Ovary (tissue), 9 donors: ENCODE measurements around the gene LCE5A. TPM values are rescaled to one million over a fixed set of nuclear protein-coding genes. Genes with fewer than 3 reads are reported as not detected.

Experiments used
- DNase-seq, 5 donors: peaks; one replicate each; pipeline ENCODE4 v3.0.0-alpha.2; 2019 to 2020
- H3K27ac ChIP-seq, 2 donors: fragments of 200-600 bp; one replicate each; pipeline versions ENCODE4 v1.5.1 to v1.8.0; 2019 to 2022
- H3K27me3 ChIP-seq: fragments of 200-600 bp; one replicate; pipeline ENCODE4 v1.8.0; 2022
- H3K36me3 ChIP-seq: fragments of 200-600 bp; sonication (generic); one replicate; pipeline ENCODE4 v1.5.1; 2019
- H3K4me1 ChIP-seq: one replicate; pipeline ENCODE4 v1.8.1; 2013; ENCODE audit warnings: mild to moderate bottlenecking, moderate library complexity; ENCODE audit not compliant: insufficient read depth
- H3K4me3 ChIP-seq: fragments of 200-600 bp; sonication (generic); one replicate; pipeline ENCODE4 v1.5.1; 2017
- H3K9me3 ChIP-seq, 2 donors: fragments of 200-600 bp in 1 of 2; sonication (generic) in 1 of 2; one replicate each; pipeline versions ENCODE4 v1.5.1 to v1.8.1; 2013 to 2019; ENCODE audit warnings: mild to moderate bottlenecking in 1 of 2, moderate library complexity in 1 of 2
- CTCF ChIP-seq, 3 donors: fragments of 450-650 bp in 2 of 3; fragments of 200-600 bp in 1 of 3; IDR thresholded peaks; one replicate each; pipeline versions ENCODE4 v1.5.1 to v1.8.0; 2016 to 2022; ENCODE audit warnings: antibody characterized with exemption in 3 of 3, mild to moderate bottlenecking in 1 of 3
- EP300 ChIP-seq: sonication (generic); formaldehyde crosslinking; IDR thresholded peaks from one replicate; pipeline ENCODE4 v1.6.1; 2017; ENCODE audit warnings: antibody characterized with exemption
- POLR2A ChIP-seq: fragments of 450-650 bp; IDR thresholded peaks from one replicate; pipeline ENCODE4 v1.6.1; 2017; ENCODE audit warnings: antibody characterized with exemption, mild to moderate bottlenecking, moderate library complexity
- WGBS, 3 donors: extraction: QIAGEN DNeasy Blood & Tissue Kit in 1 of 3; methylation state at CpG; one replicate each; pipeline versions ENCODE4 v1.1.5 to v1.1.7; 2013 to 2017; 5-methylcytosine and 5-hydroxymethylcytosine counted together
- intact Hi-C, 4 donors: fragments of 100-400 bp; cut with DNase I; formaldehyde crosslinking; loops; one replicate each; pipeline versions ENCODE4 v1.11.0 to v1.15.1; 2022 to 2023
- polyA plus RNA-seq, 2 donors: library from polyadenylated mRNA; stranded (reverse); fragments of 200-250 nt in 1 of 2; fragments of 350-450 nt in 1 of 2; fragmentation: Illumina TruSeq in 1 of 2; extraction: RNeasy Lipid Tissue Mini Kit (QIAGEN cat#74804) in 1 of 2; gene quantifications; one replicate each; pipeline ENCODE4 v1.2.3, GENCODE V29; 2013 to 2014
- total RNA-seq, 7 donors: library from RNA; depleted of rRNA in 2 of 7; stranded (reverse); fragments of >200 nt in 2 of 7; fragmentation: NEBNext Ultra II Directional in 3 of 7; extraction: Animal tissue kit (Norgen Biotek cat#: 25700) in 3 of 7; gene quantifications; one replicate each; pipeline versions ENCODE4 v1.1.0 to v1.2.4, GENCODE V29; 2016 to 2023
- donor health status: DM: no; HTN: no; CAD: no; lungs with moderate emphysema.
- donor health status: DM: no; HTN: no; CAD: no.
- donor health status: Bipolar disorder and iron deficiency.
- donor health status: DM: yes; HTN: yes; CAD: no.
- donor health status: DM: no; HTN: no; CAD: no.
- donor health status: DM: yes; HTN: yes; CAD: no.

The LCE5A gene
- total and polyA plus RNA-seq, 9 donors, result not detected

GRCh38 chr1:152517237-152517811 lies 6.7 kb downstream of the LCE5A start:
- Histone ChIP-seq H3K4me1 (no peaks in the 10 kb centered on the region), H3K9me3 (no peaks in the 10 kb centered on the region), H3K36me3 (no peaks in the 10 kb centered on the region), H3K27me3 (no peaks in the 10 kb centered on the region), H3K4me3 (no peak overlapping the region), H3K27ac (no peak overlapping the region)
- intact Hi-C loops, result no loop called here
- TF ChIP-seq EP300 (no peak), CTCF (IDR thresholded peaks at IDR 0.05) (no peak), POLR2A (no peak)
- DNase-seq, result no peak
- WGBS, 3 donors, result 57 to 71% (median 58%) methylated on average over 7 of the region's 7 CpGs

GRCh38 chr1:152519851-152520250 lies 9.2 kb downstream of the LCE5A start:
- Histone ChIP-seq H3K4me1 (no peaks in the 10 kb centered on the region), H3K4me3 (no peak overlapping the region), H3K36me3 (no peaks in the 10 kb centered on the region), H3K27ac (no peak overlapping the region), H3K9me3 (no peaks in the 10 kb centered on the region), H3K27me3 (no peaks in the 10 kb centered on the region)
- TF ChIP-seq EP300 (no peak), CTCF (IDR thresholded peaks at IDR 0.05) (no peak), POLR2A (no peak)
- no peak for DNase-seq
- intact Hi-C loops, result no loop called here
- 45 to 55% (median 50%) methylated on average over 1 of the region's 1 CpG for WGBS, 3 donors

- TF ChIP-seq EP300, result no peak
- TF ChIP-seq POLR2A, result no peak
- no peak for TF ChIP-seq CTCF (IDR thresholded peaks at IDR 0.05)
- DNase-seq, result no peak
- no peaks in the 10 kb centered on the region for H3K36me3 ChIP-seq
- H3K27ac ChIP-seq, result no peak overlapping the region
- no peaks in the 10 kb centered on the region for H3K27me3 ChIP-seq
- no peaks in the 10 kb centered on the region for H3K4me1 ChIP-seq
- WGBS, 3 donors, result 50 to 56% (median 54%) methylated on average over 4 of the region's 4 CpGs
- intact Hi-C loops, result no loop called here
- no peaks in the 10 kb centered on the region for H3K9me3 ChIP-seq
- H3K4me3 ChIP-seq, result no peak overlapping the region
Observed at GRCh38 chr1:152520561-152521090, 10.0 kb downstream of the LCE5A start.

- Histone ChIP-seq H3K9me3 (no peaks in the 10 kb centered on the region), H3K4me3 (no peak overlapping the region), H3K4me1 (no peaks in the 10 kb centered on the region), H3K27me3 (no peaks in the 10 kb centered on the region), H3K36me3 (no peaks in the 10 kb centered on the region), H3K27ac (no peak overlapping the region)
- no peak for DNase-seq
- TF ChIP-seq CTCF (IDR thresholded peaks at IDR 0.05) (no peak), POLR2A (no peak), EP300 (no peak)
- WGBS, 3 donors, result 2 to 15% (median 4%) methylated on average over 1 of the region's 1 CpG
- intact Hi-C loops, result no loop called here
Observed at GRCh38 chr1:152525080-152525641, 14.6 kb downstream of the LCE5A start.
